ENCODE data around the gene RNF180.
A peak's percentile ranks its signal among the peaks of the same experiment; 100 is the strongest.

Gene RNF180

DNA sequence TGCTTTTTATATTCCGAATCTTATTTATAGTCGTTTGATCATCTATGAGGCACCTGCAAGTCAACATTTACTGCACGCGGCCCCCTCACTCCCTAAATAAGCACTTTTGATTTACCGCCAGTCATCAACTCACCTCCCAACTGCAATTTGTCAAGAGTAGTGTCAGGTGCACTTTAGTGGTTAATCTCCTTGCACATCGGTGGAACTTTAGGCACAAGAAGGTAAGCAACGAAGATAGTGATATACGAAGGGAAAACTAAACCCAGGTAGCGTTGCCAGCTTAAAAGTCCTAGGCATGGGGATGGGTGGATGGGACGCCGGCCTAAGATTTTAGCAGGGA, 513 bp upstream of the RNF180 start:
- Histone ChIP-seq H3K9me3 (ENCODE audit: control insufficient read depth, insufficient read depth, low read depth, low read length) (no peaks in the 10 kb centered on the region), H3K36me3 (ENCODE audit: control insufficient read depth in 2 of 2, insufficient read depth in 1 of 2, low read length in 2 of 2) (no peaks in the 10 kb centered on the region), H3K4me3 (ENCODE audit: low read depth, low read length) (peak overlapping the region; percentile 56), H3K27ac (ENCODE audit: extremely low read depth, low read depth, low read length) (peak overlapping the region; percentile 54; the same call in 1 of the 2 replicates), H3K4me1 (ENCODE audit: control insufficient read depth, insufficient read depth, low read length) (no peaks in the 10 kb centered on the region)
- TF ChIP-seq ZNF792 (tag by site-specific recombination; IDR thresholded peaks at IDR 0.05): no peak
- TF ChIP-seq GFI1B (tag by site-specific recombination; IDR thresholded peaks at IDR 0.05): no peak
- no peak for TF ChIP-seq ZNF112 (tag by site-specific recombination; IDR thresholded peaks at IDR 0.05)
- no peak for TF ChIP-seq KLF10 (tag by site-specific recombination; IDR thresholded peaks at IDR 0.05)
- TF ChIP-seq ZNF560 (tag by site-specific recombination; IDR thresholded peaks at IDR 0.05; ENCODE audit: borderline replicate concordance): no peak
- no peak for TF ChIP-seq ZFHX2 (tag by site-specific recombination; conservative IDR thresholded peaks at IDR 0.05)
- TF ChIP-seq ZNF473 (tag by site-specific recombination; IDR thresholded peaks at IDR 0.05): no peak
- no peak for TF ChIP-seq SP3 (tag by site-specific recombination; IDR thresholded peaks at IDR 0.05)
- TF ChIP-seq ZNF529 (tag by site-specific recombination; IDR thresholded peaks at IDR 0.05; ENCODE audit: insufficient replicate concordance): no peak
- POLR2A ChIA-PET: no interaction called here
- CTCF ChIA-PET: interaction anchor here (0.7 kb wide), 1 partner anchor 11 kb away, joined by 3 read pairs; no protein-coding TSS in a partner anchor

DNA sequence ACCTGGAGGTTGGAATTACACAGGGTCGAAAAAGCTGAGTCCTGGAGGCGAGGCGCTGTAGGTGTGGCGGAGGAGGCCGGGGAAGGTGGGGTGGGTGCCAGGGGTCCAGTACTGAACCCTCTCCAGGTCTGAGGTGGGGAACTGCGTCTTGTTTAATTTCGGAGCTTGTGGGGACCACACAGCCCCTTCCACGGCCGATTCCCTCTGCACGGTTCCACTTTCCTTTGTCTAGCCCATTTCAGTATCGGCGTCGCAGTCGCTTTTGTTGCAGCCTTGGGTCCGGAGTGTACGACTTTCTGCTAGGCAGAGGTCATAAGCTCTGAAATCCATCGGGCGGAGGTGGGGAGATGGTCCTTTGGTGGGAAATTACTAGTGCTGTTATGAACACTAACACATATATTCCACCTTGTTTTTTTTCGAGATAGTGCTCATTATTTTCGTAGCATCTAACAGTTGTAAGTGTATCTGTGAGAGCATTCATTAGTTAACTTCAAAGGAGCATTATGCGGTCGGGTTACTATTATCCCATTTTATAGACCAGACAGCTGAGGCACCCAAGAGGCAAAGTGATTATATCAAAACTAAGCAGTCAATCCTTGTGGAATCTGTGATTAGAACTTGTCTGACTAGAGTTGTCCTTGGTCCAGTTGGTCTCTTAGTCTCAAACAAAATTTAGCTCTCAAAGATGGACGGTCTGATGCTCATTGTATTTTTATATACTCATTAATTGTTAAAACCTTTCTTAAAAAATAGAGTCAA, 737 bp downstream of the RNF180 start:
- Histone ChIP-seq H3K27ac (ENCODE audit: extremely low read depth, low read depth, low read length) (peak overlapping the region; percentile 54; the same call in 1 of the 2 replicates), H3K4me3 (ENCODE audit: low read depth, low read length) (peak overlapping the region; percentile 56), H3K9me3 (ENCODE audit: control insufficient read depth, insufficient read depth, low read depth, low read length) (no peaks in the 10 kb centered on the region), H3K36me3 (ENCODE audit: control insufficient read depth in 2 of 2, insufficient read depth in 1 of 2, low read length in 2 of 2) (no peaks in the 10 kb centered on the region), H3K4me1 (ENCODE audit: control insufficient read depth, insufficient read depth, low read length) (no peaks in the 10 kb centered on the region)
- CTCF ChIA-PET: interaction anchor here (0.6 to 1.0 kb wide), 3 partner anchors 18 to 1582 kb away, joined by 3 read pairs; no protein-coding TSS in a partner anchor
- peak; percentile 49 for TF ChIP-seq ZNF335 (tag by site-specific recombination; conservative IDR thresholded peaks at IDR 0.05)
- no peak for TF ChIP-seq ZNF843 (tag by site-specific recombination; IDR thresholded peaks at IDR 0.05)
- POLR2A ChIA-PET: interaction anchor here (0.6 kb wide), 2 partner anchors 19 to 1747 kb away, joined by 3 read pairs; no protein-coding TSS in a partner anchor

DNA sequence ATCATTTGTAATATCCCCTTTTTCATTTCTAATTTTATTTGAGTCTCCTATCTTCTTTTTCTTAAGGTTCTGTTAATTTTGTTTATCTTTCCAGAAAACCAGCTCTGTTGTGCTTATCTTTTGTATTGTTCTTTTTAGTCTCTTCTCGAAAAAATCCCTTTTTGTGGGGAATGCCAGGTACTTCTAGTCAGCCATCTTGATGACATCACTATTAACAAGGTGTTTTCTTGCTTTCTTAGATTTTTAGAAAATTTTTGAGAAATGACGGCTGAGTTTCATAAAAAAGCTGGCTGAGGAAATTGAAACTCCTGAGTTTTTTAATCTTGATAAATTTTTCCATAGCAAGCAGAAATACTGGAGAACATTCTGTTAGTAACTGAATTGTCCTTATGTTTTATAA, 10.7 kb downstream of the RNF180 start:
- POLR2A ChIA-PET: no interaction called here
- Histone ChIP-seq H3K4me1 (ENCODE audit: control insufficient read depth, insufficient read depth, low read length) (no peaks in the 10 kb centered on the region), H3K9me3 (ENCODE audit: control insufficient read depth, insufficient read depth, low read depth, low read length) (no peaks in the 10 kb centered on the region), H3K4me3 (ENCODE audit: low read depth, low read length) (no peak overlapping the region), H3K36me3 (ENCODE audit: control insufficient read depth in 2 of 2, insufficient read depth in 1 of 2, low read length in 2 of 2) (no peaks in the 10 kb centered on the region), H3K27ac (ENCODE audit: extremely low read depth, low read depth, low read length) (no peak overlapping the region)
- CTCF ChIA-PET: interaction anchor here (0.6 to 1.1 kb wide), 2 partner anchors 11 to 53 kb away, joined by 3 to 5 read pairs; partner anchors contain the start of gene RNF180
- TF ChIP-seq GLI2 (tag by site-specific recombination; IDR thresholded peaks at IDR 0.05; ENCODE audit: borderline replicate concordance, low read depth): no peak
- TF ChIP-seq ZNF624 (tag by site-specific recombination; IDR thresholded peaks at IDR 0.05): no peak
- TF ChIP-seq ZNF530 (tag by site-specific recombination; IDR thresholded peaks at IDR 0.05; ENCODE audit: low read depth): no peak
- TF ChIP-seq KLF7 (tag by site-specific recombination; IDR thresholded peaks at IDR 0.05; ENCODE audit: borderline replicate concordance): no peak
- TF ChIP-seq ZNF629 (tag by site-specific recombination; IDR thresholded peaks at IDR 0.05): no peak
- TF ChIP-seq HOXD13 (CRISPR knock-in tag; IDR thresholded peaks at IDR 0.05; ENCODE audit: borderline replicate concordance): no peak
- no peak for TF ChIP-seq ZNF311 (tag by site-specific recombination; IDR thresholded peaks at IDR 0.05; ENCODE audit: borderline replicate concordance)
- no peak for TF ChIP-seq BCL11B (tag by site-specific recombination; IDR thresholded peaks at IDR 0.05; ENCODE audit: low read depth)
- TF ChIP-seq ZNF114 (tag by site-specific recombination; IDR thresholded peaks at IDR 0.05): no peak
- TF ChIP-seq, protein P1, sequence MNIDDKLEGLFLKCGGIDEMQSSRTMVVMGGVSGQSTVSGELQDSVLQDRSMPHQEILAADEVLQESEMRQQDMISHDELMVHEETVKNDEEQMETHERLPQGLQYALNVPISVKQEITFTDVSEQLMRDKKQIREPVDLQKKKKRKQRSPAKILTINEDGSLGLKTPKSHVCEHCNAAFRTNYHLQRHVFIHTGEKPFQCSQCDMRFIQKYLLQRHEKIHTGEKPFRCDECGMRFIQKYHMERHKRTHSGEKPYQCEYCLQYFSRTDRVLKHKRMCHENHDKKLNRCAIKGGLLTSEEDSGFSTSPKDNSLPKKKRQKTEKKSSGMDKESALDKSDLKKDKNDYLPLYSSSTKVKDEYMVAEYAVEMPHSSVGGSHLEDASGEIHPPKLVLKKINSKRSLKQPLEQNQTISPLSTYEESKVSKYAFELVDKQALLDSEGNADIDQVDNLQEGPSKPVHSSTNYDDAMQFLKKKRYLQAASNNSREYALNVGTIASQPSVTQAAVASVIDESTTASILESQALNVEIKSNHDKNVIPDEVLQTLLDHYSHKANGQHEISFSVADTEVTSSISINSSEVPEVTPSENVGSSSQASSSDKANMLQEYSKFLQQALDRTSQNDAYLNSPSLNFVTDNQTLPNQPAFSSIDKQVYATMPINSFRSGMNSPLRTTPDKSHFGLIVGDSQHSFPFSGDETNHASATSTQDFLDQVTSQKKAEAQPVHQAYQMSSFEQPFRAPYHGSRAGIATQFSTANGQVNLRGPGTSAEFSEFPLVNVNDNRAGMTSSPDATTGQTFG (tag by site-specific recombination; IDR thresholded peaks at IDR 0.05; ENCODE audit: borderline replicate concordance): no peak
- TF ChIP-seq, protein P2, sequence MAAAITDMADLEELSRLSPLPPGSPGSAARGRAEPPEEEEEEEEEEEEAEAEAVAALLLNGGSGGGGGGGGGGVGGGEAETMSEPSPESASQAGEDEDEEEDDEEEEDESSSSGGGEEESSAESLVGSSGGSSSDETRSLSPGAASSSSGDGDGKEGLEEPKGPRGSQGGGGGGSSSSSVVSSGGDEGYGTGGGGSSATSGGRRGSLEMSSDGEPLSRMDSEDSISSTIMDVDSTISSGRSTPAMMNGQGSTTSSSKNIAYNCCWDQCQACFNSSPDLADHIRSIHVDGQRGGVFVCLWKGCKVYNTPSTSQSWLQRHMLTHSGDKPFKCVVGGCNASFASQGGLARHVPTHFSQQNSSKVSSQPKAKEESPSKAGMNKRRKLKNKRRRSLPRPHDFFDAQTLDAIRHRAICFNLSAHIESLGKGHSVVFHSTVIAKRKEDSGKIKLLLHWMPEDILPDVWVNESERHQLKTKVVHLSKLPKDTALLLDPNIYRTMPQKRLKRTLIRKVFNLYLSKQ (tag by site-specific recombination; IDR thresholded peaks at IDR 0.05; ENCODE audit: borderline replicate concordance): no peak
- TF ChIP-seq, protein P3, sequence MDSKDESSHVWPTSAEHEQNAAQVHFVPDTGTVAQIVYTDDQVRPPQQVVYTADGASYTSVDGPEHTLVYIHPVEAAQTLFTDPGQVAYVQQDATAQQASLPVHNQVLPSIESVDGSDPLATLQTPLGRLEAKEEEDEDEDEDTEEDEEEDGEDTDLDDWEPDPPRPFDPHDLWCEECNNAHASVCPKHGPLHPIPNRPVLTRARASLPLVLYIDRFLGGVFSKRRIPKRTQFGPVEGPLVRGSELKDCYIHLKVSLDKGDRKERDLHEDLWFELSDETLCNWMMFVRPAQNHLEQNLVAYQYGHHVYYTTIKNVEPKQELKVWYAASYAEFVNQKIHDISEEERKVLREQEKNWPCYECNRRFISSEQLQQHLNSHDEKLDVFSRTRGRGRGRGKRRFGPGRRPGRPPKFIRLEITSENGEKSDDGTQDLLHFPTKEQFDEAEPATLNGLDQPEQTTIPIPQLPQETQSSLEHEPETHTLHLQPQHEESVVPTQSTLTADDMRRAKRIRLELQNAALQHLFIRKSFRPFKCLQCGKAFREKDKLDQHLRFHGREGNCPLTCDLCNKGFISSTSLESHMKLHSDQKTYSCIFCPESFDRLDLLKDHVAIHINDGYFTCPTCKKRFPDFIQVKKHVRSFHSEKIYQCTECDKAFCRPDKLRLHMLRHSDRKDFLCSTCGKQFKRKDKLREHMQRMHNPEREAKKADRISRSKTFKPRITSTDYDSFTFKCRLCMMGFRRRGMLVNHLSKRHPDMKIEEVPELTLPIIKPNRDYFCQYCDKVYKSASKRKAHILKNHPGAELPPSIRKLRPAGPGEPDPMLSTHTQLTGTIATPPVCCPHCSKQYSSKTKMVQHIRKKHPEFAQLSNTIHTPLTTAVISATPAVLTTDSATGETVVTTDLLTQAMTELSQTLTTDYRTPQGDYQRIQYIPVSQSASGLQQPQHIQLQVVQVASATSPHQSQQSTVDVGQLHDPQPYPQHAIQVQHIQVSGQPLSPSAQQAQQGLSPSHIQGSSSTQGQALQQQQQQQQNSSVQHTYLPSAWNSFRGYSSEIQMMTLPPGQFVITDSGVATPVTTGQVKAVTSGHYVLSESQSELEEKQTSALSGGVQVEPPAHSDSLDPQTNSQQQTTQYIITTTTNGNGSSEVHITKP (tag by site-specific recombination; IDR thresholded peaks at IDR 0.05): no peak
- no peak for TF ChIP-seq SETDB1 (IDR thresholded peaks at IDR 0.05; ENCODE audit: insufficient read length, low read length)
- TF ChIP-seq OVOL3 (tag by site-specific recombination; IDR thresholded peaks at IDR 0.05): no peak
